Measurements from ENCODE around the gene UBE2G2. TPM values are rescaled to one million over a fixed set of nuclear protein-coding genes. Genes with fewer than 3 reads are reported as not detected.

The UBE2G2 gene
- total RNA-seq, 2 donors from 2014 or later = 72.6 to 75.6 TPM

DNA sequence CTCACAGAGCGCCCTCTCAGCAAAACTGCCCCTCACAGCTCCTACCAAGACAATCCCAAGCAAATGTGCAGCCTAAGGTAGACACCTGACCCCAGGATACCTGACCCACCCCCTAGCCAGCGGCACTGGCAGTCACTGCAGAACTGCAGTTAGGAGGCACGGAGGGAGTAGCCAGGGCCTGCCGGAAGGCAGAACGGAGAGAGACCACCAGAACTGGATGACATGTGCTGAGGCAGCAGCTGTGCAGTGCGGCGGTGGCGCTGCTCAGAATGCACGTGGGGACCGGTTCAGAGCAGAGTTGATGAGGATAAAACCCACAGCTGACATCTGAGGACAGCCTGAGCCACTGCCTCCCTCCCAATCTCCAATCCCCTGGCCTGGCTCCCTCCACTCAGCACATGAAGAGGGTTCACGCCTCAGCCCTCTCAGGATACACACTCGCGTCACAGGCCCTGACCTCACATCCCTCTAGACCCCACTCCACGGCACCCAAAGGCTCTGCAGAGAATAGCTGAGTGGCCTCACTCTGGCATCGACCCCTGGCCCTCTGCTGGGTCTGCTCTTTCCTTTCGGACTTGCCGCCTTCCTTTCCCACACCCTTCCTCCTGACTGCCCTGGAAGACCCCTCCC, 29.6 kb downstream of the UBE2G2 start:
- DNase-seq (ENCODE audit: low spot score) = no peak
- intact Hi-C loops (cut with DNase I) = no loop called here

DNA sequence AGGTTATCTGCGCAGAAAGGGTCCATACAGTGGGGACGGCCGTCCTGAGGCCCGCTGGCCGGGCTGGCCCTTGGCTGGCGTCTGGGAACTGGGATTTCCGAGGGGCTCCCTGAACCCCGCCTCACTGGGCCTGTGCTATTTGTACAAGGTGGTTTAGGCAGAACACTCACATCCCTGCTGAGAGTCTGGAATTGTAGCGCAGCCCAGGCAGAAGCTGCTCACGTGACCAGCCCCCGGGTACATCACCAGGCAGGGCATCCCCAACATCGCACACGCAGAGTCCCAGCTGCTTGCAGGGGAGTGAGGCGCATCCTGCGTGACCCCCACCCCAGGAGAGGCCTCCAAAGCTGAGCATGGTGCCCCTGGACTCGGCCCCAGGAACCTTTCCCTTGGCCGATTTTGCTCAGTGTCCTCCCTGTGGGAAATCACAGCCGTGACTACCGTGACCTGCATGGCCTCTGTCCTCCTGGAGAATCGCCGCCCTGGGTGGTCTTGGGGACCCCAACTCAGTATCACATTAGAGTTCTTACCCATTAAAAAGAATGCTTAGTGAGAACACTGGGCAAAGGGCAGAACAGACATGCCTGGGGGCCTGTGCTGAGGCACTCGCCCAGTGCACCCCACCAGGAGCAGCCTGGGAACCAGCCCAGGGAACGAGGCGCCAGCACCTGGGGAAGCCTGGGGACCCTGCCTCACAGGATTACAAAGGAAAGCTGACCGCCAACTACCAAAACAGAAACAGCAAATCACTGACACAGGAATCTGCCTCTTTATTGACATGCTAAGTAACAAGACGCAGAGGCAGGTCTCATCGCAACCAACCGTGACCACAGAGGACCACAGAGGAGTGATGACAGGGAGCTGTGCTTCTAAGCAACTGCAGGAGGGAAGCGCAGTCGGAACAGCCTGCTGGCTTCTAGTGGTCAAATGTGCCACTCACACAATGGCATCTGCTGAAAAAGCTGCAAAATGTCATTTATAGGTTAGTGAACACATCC, 33.5 kb downstream of the UBE2G2 start:
- intact Hi-C loops (cut with DNase I) = no loop called here
- no peak for DNase-seq (ENCODE audit: low spot score)

DNA sequence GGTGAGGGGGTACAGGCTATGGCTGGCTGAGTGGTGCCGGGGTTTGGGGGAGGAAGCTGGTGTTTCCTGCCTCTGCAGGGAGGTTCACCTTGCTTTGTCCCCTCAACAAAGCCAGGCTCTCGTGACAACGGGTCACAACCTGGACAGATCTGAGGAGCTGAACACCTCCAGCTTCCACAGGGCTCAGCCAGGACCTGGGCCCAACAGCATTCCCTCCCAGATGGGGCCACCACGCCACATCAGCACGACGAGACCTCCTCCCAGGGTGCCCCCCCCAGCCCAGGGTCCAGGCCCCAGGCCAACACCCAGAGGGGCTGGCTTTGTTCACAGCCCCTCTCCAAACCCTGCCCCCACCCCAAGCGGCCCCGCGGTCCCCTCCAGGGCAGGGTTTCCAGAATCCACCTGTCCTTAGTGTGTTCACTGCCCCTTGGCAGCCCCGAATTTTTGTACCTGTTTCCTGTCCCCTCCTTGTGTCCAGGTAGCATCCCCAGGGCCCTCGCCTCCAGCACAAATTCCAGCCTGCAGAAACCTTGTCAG, 34.7 kb downstream of the UBE2G2 start:
- intact Hi-C loops (cut with DNase I) = no loop called here
- no peak for DNase-seq (ENCODE audit: low spot score)

DNA sequence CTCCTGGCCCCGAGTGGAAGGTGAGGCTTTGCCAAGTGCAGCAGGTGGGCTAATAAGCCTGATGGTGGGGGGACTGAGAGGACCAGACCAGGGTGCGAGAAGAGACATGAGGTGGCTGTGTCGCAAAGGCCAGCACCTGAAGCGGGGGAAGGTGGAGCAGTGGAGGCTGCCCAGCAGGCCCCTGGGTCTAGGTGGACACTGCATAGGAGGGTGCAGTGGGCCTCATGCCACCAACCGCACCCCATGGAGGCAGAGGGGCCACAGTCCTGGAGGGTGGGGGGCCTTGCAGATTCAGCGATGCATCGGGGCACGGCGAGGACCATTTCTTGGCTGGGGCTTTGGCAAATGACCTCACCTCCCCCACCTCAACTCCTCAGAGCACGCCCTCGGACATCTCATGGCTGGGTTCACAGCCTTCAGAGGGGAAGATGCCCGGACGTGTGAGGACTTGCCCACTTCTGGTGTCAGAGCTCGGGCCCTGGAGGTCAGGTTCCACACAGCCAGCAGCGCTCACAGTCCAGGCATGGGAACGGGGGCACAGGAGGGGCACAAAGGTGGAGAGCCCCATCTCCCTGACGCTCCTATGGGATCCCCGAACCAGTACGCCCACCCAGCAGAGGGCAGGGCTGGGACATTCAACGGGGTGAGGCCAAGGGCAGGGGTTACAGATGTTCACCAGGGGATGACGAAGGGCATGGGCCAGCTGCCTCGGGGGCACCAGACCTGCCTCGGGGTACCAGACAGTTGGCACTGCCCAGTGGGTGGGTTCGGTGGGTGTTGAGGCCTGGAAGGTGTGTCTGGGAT, 35.4 kb downstream of the UBE2G2 start:
- DNase-seq (ENCODE audit: low spot score) = no peak
- intact Hi-C loops (cut with DNase I) = no loop called here

DNA sequence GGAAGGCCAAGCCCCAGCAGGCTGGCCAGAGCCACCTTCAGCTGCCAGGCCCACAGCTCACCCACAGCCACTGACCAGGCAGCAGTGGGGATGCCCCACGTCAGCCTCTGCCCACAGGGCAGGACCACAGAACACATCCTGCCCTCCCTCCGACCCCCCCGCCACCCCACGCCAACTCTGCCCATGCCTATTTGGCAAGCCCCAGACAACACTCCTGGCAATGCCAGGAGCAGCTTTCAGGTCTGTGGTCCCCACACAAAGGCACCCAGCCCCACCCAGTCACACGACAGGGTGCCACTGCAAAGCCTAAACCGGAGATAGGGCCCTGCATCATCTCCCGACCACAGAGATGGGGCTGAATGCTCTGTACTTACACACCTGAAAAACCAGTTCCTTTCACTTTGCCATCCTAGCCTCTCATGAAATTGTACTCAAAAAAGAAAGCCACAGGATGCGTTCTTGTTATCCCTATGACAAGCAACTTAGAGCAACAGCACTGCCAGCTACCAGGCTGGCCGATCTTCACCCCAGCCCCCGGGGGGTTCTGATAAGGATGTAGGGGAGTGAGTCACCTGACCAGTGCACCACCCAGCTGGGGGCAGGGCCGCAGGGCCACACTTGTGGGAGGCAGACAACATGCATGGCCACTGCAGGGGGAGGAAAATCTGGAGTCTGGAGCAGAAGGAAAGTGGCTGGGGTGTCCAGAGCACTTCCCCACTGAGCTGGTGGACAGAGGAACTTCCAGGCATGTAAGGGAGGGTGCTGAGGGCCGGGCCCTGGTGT, 36.2 kb downstream of the UBE2G2 start:
- intact Hi-C loops (cut with DNase I) = no loop called here
- DNase-seq (ENCODE audit: low spot score) = no peak

DNA sequence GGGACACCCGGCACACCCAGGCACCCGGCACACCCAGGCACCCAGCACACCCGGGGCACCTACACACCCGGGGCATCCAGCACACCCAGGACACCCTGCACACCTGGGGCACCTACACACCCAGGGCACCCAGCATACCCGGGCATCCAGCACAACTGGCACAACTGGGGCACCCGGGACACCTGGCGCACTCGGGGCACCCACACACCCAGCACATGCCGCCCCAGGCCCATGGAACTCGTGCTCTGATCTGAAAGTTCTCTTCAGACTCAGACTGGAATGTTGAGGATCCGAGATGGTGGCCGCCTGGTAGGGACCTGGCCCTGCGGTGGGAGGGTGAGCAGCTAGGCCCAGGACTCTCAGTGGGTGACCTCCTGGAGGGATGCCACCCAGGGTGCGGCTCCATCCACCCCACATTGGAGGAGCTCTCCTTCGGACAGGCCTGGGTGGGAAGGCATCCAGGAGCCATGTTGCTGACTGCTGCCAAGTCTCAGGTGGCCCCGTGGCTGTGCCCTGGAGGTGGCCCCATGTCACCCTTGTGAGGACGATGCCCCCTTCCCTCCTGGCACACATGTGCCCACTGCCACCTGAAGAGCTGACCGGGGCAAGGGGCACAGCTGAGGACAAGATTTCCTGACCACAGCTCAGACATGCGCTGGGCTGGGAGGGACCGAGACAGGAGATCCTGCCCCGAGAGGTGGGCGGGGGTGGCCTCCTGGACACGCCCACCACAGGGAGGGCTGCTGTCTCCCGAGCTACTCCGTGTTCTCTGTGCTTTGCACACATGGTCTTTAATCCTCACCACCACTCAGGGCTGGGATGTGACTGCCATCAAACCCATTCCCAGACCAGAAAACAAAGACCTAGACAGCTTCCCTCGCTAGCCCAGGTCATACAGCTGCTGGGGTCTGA, 37.0 kb downstream of the UBE2G2 start:
- no peak for DNase-seq (ENCODE audit: low spot score)
- intact Hi-C loops (cut with DNase I) = no loop called here

DNA sequence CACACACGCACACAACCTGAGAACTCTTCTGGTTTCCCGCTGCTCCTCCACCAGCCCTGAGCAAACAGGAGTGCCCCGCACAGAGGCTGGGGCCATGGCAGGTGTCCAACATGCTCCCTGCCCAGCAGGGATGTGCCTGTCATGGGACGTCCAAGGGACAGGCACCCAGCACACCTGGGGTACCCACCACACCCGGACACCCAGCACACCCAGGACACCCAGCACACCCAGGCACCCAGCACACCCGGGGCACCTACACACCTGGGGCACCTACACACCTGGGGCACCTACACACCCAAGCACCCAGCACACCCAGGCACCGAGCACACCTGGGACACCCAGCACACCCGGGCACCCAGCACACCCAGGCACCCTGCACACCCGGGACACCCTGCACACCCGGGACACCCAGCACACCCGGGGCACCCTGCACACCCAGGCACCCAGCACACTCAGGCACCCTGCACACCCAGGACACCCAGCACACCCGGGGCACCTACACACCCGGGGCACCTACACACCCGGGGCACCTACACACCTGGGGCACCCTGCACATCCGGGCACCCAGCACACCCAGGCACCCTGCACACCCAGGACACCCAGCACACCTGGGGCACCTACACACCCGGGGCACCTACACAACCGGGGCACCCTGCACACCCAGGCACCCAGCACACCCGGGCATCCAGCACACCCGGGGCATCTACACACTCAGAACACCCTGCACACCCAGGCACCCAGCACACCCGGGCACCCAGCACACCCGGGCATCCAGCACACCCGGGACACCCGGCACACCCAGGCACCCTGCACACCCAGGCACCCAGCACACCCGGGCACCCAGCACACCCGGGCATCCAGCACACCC, 37.9 kb downstream of the UBE2G2 start:
- intact Hi-C loops (cut with DNase I) = no loop called here
- DNase-seq (ENCODE audit: low spot score) = no peak

DNA sequence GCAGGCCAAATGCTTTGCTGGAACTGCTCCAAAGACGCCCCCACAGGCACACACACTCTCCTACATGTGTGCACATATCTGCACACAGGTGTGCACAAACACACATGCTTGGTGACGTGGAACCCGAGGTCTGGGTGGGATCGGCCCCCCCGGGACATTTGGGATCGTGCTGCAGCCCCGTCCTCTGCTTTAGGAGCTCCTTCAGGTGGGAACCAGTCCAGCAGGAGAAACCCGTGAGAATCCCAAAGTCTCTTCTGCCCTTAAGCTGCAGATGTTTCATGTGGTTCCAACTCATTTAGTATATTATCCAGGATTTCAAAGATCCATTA, 38.6 kb downstream of the UBE2G2 start:
- intact Hi-C loops (cut with DNase I) = no loop called here
- DNase-seq (ENCODE audit: low spot score) = no peak

DNA sequence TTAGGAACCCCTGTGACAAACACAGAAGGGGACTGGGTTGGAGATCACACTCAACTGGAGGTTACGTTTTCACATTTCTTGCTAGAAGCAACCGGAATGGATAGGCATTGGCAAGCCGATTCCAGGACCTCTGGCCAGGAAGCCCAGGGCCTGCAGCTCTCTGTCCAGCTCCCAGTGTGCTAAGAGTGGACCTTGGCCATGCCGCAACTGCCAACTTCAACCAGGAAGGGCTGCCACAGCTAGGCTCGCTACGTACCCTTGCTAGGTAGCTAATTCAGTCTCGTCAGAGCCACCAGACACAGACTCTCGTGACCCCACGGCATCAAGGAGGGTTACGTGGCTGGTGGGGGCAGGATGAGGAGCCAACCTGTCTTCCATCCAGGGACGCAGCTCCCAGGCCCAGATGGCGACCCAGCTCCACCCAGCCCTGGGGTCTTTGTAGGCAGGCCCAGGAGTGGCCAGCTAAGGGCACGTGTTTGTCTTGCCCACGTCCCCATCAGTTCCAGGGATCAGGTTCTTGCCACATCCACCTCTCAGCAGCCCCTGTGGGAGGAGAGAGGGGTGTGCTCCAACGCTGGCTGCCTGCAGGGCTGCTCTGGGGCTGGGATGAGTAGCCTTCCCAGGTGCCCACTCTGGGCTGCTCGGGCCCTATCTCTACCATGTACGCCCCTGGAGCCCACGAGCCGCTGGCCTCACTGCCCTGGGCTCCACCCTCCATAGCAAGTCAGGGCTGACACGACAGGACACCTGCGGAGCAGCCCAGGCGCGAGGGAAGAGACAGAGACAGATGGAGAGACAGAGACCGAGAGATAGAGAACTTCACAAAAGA, 39.2 kb downstream of the UBE2G2 start:
- DNase-seq (ENCODE audit: low spot score) = peak; percentile 60
- intact Hi-C loops (cut with DNase I) = no loop called here

DNA sequence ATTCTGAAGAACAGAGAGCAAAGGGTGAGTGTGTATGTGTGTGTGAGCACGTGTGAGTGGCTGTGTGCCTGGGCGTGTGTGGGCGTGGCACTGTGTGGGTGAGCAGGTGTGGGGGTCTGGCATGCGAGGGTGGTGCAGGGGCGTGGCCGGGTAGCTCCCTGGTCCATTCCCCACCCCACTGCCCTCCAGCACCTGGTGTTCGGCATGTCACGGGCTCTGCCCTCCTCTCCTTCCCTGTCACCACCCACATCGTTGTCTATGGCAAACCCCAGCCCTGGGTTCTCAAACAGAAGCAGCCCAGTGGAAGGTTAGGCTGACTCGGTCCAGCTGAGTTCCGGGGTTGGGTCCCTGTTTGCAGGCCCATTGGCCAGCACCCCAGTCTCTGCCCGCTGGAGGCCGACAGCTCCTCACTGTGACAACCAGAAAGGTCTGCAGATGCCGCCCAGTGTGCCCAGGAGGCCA, 39.8 kb downstream of the UBE2G2 start:
- intact Hi-C loops (cut with DNase I) = no loop called here
- DNase-seq (ENCODE audit: low spot score) = peak; percentile 68

DNA sequence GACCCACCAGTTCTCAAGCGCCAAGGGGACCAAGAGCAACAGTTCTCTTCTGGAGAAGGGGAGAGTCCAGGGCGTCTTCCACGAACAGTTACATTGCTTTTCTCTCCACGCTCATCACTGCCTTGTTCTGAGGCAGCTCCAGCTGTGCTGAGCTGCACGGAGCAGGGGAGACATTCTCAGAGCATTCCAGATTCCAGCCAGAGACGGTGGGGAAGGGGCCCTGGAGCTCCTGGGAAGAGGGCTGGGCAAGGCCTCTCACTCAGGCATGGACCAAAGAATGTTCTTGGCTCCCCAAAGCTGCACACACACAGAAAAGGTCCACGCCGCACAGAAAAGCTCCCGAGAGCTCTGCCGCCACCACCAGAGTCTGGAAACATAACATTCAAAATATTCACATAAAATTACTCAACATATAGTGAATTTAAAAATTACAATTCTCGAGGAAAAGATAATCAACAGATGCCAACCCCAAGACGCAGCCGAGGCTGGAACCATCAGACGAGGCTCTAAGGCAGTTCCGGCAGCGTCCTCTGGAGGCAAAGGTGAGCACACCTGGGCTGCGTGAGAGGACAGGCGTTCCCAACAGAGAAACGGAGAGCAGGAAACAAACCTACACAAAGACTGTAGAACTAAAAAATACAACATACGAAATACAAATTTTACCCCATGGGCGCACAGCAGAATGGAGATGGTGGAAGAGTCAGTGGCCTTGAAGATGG, 40.5 kb downstream of the UBE2G2 start:
- intact Hi-C loops (cut with DNase I) = no loop called here
- DNase-seq (ENCODE audit: low spot score) = peak; percentile 61

DNA sequence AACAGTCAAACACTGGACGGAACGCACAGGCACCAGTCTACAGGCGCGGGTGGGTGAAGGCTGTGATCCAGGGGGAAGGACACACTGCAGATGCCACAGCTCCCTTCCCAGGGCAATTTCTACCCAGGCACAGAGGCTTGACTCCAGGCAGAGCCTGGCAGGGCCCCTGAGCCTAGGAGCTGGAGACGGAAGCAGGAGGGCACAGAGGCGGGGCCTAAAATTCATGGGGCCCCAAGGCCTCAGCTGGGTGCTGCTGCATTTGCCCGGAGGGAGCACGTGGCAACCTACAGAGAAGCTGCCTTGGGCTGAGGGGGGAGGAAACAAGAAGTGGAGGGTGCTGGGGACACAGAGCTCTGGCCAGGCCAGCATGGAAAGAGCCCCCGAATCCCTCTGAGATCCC, 41.2 kb downstream of the UBE2G2 start:
- DNase-seq (ENCODE audit: low spot score) = peak; percentile 58
- intact Hi-C loops (cut with DNase I) = no loop called here

DNA sequence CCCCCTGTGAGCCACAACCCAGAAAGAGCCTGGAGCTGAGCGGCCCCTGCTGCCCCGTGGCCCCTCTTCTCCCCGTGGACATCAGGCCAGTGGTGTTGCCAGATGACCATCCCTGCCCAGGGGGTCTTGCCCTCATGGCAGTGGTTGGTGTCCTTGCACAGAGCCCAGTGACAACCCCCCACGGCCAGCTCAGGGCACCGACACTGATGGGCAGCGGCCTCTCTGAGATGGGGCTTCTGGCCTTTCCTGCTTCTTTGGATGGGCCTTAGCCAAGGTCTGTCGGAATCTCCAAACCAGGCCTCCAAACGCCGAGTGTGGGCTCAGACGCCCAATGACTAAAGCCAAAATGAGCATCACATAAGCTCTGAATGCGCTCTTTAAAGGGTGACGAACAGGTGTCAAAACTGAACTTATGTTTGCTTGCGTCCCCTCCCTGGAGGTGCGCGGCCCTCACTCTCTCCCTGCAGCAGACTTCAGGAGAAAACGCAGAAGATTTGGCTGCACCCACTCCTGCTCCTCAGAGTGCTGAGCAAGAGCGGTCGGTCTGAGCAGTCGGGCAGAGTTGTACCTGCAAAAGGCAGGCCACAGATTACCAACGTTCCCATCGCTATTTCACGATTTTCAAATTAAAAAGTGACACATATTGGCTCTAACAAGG, 41.9 kb downstream of the UBE2G2 start:
- intact Hi-C loops (cut with DNase I) = no loop called here
- DNase-seq (ENCODE audit: low spot score) = peak; percentile 81

DNA sequence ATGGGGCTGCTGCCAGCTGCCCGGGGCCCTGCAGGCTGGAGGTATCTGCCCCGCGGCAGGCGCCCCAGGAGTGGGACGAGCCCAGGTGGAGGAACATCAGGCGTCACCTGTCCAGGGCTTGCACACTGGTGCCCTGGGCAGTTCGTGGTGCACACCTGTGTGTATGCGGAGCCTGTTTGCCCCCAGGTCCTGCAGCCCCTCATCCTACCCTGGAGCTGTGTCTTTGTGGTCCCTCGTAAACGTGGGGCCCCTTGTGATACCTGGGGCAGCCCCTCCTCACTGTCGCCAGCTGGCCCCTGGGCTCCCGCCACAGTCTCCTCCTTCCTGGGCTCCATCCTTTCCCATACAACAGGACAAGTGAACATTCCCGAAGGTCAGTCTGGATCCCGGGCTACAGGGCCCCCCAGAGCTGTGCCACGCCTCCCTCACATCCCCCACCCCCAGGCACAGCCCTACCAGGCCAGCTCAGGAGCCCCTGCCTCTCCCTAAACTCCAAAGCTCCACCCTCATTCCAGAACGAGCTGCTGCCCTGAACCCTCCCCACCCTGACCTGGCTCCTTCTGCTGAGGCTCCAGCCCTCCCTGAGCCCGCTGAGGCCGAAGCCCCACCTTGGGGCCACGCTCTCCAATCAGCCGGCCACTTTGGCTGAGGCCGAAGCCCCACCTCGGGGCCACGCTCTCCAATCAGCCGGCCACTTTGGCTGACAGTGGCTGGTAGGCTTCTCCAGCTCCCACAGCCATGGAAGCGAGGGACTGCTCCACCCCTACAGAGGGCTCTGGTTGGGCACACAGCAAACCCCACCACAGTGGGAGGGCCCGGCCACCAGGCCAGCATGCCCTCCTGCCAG, 42.6 kb downstream of the UBE2G2 start:
- peak; percentile 67 for DNase-seq (ENCODE audit: low spot score)
- intact Hi-C loops (cut with DNase I) = no loop called here

All from posterior vena cava (tissue), 2 donors.